ENCODE results near the gene NR1D1. TPM values are rescaled to one million over a fixed set of nuclear protein-coding genes. Genes with fewer than 3 reads are reported as not detected.

Gene NR1D1
- total and polyA plus RNA-seq, 4 donors = 3.2 to 19.6 (median 14.1) TPM

DNA sequence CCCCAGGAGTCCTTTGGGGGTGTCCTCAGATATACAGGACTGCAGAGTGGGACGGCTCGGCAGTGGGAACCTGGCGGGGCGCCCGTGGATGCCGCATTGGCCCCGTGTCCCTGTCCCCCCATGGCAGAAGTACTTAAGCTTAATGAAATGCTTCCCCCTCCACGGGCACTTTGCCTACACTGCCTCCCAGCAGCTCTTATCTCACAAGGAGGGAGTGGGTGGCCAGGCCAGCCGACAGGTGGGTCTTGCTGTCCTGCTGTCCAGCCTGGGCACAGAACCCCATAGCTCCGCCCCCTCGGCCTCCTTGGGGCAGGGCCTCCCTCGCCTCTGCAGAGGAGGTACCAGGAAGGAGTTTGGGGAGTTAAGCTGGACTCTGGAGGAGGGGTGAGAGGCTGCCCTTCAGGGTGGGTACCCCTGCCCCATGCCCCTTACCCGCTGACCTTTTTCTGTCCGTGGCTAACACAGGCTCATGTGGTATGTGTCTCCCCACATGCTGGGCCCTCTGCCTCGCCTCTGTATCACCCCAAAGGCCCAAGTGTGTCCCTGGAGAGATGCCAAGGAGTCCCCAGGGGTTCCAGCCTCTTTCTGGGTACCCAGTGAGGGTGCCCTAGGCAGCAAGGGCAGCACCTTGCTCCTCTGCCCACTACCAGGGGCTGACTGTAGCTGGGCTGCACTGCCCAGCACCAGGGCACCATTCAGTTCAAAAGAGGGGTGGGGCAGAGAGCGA, 28.9 kb downstream of the NR1D1 start:
- no peaks in the 10 kb centered on the region for H3K9me3 ChIP-seq (ENCODE audit: control insufficient read depth in 4 of 4, insufficient read depth in 3 of 4, low read length in 3 of 4)
- ATAC-seq (ENCODE audit: insufficient read depth, low FRiP score) = no peak
- WGBS, 2 donors = 34 to 43% methylated on average over 10 to 16 of the region's 16 CpGs
- peaks cover 38 to 87% (median 68%) of the 10 kb centered on the region in 5 donors for H3K4me1 ChIP-seq (ENCODE audit: control insufficient read depth in 5 of 5, insufficient read depth in 5 of 5, low read length in 5 of 5)
- peak in 1 of 3 donors; percentile 63 for DNase-seq
- peaks cover 0 to 16% (median 11%) of the 10 kb centered on the region in 4 donors for H3K36me3 ChIP-seq (ENCODE audit: control insufficient read depth in 4 of 4, insufficient read depth in 4 of 4, low read length in 4 of 4)
- peak overlapping the region in 1 of 2 donors; percentile 60 for H3K9ac ChIP-seq (ENCODE audit: insufficient read depth in 1 of 2, low read length in 2 of 2)
- no peak overlapping the region for H3K4me3 ChIP-seq
- TF ChIP-seq, protein P1, sequence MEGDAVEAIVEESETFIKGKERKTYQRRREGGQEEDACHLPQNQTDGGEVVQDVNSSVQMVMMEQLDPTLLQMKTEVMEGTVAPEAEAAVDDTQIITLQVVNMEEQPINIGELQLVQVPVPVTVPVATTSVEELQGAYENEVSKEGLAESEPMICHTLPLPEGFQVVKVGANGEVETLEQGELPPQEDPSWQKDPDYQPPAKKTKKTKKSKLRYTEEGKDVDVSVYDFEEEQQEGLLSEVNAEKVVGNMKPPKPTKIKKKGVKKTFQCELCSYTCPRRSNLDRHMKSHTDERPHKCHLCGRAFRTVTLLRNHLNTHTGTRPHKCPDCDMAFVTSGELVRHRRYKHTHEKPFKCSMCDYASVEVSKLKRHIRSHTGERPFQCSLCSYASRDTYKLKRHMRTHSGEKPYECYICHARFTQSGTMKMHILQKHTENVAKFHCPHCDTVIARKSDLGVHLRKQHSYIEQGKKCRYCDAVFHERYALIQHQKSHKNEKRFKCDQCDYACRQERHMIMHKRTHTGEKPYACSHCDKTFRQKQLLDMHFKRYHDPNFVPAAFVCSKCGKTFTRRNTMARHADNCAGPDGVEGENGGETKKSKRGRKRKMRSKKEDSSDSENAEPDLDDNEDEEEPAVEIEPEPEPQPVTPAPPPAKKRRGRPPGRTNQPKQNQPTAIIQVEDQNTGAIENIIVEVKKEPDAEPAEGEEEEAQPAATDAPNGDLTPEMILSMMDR (IDR thresholded peaks at IDR 0.05; ENCODE audit: control extremely low read depth, extremely low read depth) = no peak
- H3K27ac ChIP-seq (ENCODE audit: low read depth in 1 of 2, low read length in 1 of 2) = peak overlapping the region; percentile 45 to 93
- no peaks in the 10 kb centered on the region for H3K27me3 ChIP-seq (ENCODE audit: control insufficient read depth in 3 of 3, insufficient read depth in 3 of 3, low read length in 2 of 3)

DNA sequence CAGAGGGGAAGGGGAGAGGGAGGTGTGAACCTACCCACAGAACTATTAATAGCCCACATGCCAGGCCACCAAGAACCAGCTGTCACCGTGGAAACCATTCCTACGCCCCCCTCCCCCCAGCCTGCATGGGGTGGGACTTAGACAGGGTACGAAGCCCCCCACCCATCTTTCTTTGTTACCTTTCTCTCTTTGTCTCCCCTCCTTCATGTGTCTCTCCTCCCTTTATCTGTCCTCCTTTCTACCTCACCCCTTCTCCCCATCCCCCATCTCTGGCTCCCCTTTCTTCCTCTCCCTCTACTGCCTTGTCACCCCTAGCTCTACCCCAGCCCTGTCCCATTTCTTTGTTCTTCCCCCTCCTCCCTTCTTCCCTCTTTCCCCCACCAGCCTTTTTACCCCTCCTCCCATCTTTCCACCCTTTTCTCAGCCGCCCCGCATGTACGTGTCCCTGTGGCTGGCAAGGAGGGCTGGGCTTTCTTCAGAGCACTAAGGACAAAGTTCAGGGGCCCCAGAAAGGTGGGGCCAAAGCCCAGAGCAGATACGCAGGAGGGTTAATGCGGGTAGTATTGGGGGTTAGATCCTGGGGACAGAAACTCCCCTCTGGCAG, 29.6 kb downstream of the NR1D1 start:
- Histone ChIP-seq H3K36me3 (ENCODE audit: control insufficient read depth in 4 of 4, insufficient read depth in 4 of 4, low read length in 4 of 4) (peaks cover 0 to 14% (median 9%) of the 10 kb centered on the region in 4 donors), H3K9me3 (ENCODE audit: control insufficient read depth in 4 of 4, insufficient read depth in 3 of 4, low read length in 3 of 4) (no peaks in the 10 kb centered on the region), H3K27me3 (ENCODE audit: control insufficient read depth in 3 of 3, insufficient read depth in 3 of 3, low read length in 2 of 3) (no peaks in the 10 kb centered on the region), H3K27ac (ENCODE audit: low read depth in 1 of 2, low read length in 1 of 2) (peak overlapping the region; percentile 45 to 93), H3K4me3 (no peak overlapping the region), H3K9ac (ENCODE audit: insufficient read depth in 1 of 2, low read length in 2 of 2) (peak overlapping the region in 1 of 2 donors; percentile 6), H3K4me1 (ENCODE audit: control insufficient read depth in 5 of 5, insufficient read depth in 5 of 5, low read length in 5 of 5) (peaks cover 38 to 85% (median 61%) of the 10 kb centered on the region in 5 donors)
- ATAC-seq (ENCODE audit: insufficient read depth, low FRiP score) (no peak), DNase-seq (peak in 2 of 3 donors; percentile 34 to 51)
- TF ChIP-seq, protein P1 (IDR thresholded peaks at IDR 0.05; ENCODE audit: control extremely low read depth, extremely low read depth) = no peak
- WGBS, 2 donors = 17 to 27% methylated on average over 8 of the region's 8 CpGs

DNA sequence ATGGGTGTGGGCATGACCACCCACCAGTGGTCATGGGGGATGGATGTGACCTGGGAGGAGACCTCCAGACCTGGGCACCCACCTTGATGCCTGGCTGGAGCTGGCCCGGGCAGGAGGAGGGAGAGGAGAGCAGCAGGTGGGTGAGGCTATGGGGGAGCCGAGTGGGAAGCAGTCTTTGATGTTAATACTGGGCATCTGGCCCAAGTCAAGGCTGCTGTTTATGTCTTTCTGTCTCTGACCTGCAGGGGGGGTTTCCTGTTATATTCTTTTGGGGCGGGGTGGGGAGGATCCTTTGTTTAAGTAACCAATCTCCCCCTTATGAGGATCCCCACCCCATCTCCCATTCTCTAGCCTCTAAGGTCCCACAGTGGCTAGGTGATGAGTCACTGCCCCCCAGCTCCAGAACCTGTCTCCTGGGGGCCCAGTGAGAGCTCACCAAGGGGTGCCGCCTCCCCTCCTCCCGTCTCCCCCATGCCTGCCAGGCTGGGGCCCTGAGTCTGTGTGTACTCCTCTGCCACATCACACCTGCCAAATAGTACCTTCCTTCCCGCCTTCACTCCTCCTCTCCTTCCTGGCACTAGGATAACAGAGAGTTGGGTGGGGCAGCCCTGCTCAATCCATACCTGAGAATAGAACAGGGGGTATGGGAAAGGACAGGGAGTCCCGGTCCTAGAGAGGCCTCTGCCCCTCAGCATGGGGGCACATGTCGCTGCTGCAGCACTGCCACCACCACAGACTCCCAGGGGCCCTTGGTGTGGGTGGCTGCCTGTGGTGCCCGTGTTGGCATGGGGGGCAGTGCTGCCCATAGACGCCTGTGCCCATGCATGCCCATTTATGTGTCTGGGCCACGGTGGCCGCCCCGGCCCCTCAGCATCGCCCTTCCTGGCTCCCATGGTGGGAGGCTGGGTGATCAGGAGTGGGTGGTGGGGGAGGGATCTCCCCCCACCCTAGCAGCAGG, 30.4 kb downstream of the NR1D1 start:
- H3K4me3 ChIP-seq = no peak overlapping the region
- peaks cover 38 to 84% (median 58%) of the 10 kb centered on the region in 5 donors for H3K4me1 ChIP-seq (ENCODE audit: control insufficient read depth in 5 of 5, insufficient read depth in 5 of 5, low read length in 5 of 5)
- 21 to 22% methylated on average over 14 of the region's 14 CpGs for WGBS, 2 donors
- peak; percentile 70 to 86 (median 76) for DNase-seq
- no peaks in the 10 kb centered on the region for H3K9me3 ChIP-seq (ENCODE audit: control insufficient read depth in 4 of 4, insufficient read depth in 3 of 4, low read length in 3 of 4)
- H3K9ac ChIP-seq (ENCODE audit: insufficient read depth in 1 of 2, low read length in 2 of 2) = peak overlapping the region in 1 of 2 donors; percentile 6
- H3K27me3 ChIP-seq (ENCODE audit: control insufficient read depth in 3 of 3, insufficient read depth in 3 of 3, low read length in 2 of 3) = no peaks in the 10 kb centered on the region
- TF ChIP-seq, protein P1 (IDR thresholded peaks at IDR 0.05; ENCODE audit: control extremely low read depth, extremely low read depth) = no peak
- H3K27ac ChIP-seq (ENCODE audit: low read depth in 1 of 2, low read length in 1 of 2) = peak overlapping the region; percentile 45 to 93
- ATAC-seq (ENCODE audit: insufficient read depth, low FRiP score) = no peak
- peaks cover 0 to 10% (median 7%) of the 10 kb centered on the region in 4 donors for H3K36me3 ChIP-seq (ENCODE audit: control insufficient read depth in 4 of 4, insufficient read depth in 4 of 4, low read length in 4 of 4)
